Natural killer cell (primary cell): ENCODE results near the gene CXCL1. TPM values are rescaled to one million over a fixed set of nuclear protein-coding genes. Genes with fewer than 3 reads are reported as not detected.

Experiments used
- ATAC-seq, 3 donors: fragments of 150-1000 bp in 2 of 3; fragments of 200-7000 bp in 1 of 3; cut with Tn5 transposase; 1 replicate in 1 of 3; 2 replicates in 2 of 3; pipeline ENCODE4 v1.10.0; 2021; ENCODE audit warnings: mild to moderate bottlenecking in 2 of 3, moderate library complexity in 2 of 3
- DNase-seq, 2 donors: peaks; one replicate each; pipeline versions ENCODE4 v3.0.0 to v3.0.0-alpha.2; 2013 to 2021; ENCODE audit warnings: mixed read lengths in 1 of 2
- H3K27ac ChIP-seq: one replicate; pipeline ENCODE4 v1.5.1; 2013; ENCODE audit warnings: mild to moderate bottlenecking, low read length
- H3K27me3 ChIP-seq: one replicate; pipeline ENCODE4 v1.6.1; 2013; ENCODE audit warnings: low read length; ENCODE audit not compliant: control insufficient read depth, insufficient read depth
- H3K36me3 ChIP-seq: one replicate; pipeline ENCODE4 v1.6.1; 2013; ENCODE audit warnings: low read length; ENCODE audit not compliant: control insufficient read depth, insufficient read depth
- H3K4me1 ChIP-seq: one replicate; pipeline ENCODE4 v1.6.1; 2013; ENCODE audit warnings: low read length; ENCODE audit not compliant: control insufficient read depth, insufficient read depth
- H3K4me3 ChIP-seq: one replicate; pipeline ENCODE4 v1.5.1; 2013; ENCODE audit warnings: low read length
- H3K9me3 ChIP-seq: one replicate; pipeline ENCODE4 v1.6.1; 2013; ENCODE audit warnings: low read length; ENCODE audit not compliant: control insufficient read depth, insufficient read depth
- H3K27ac Mint-ChIP-seq, 2 donors: one replicate each; pipeline ENCODE4 v1.8.0; 2022; ENCODE audit warnings: mild to moderate bottlenecking in 2 of 2, mixed read lengths in 2 of 2, moderate library complexity in 1 of 2
- H3K27me3 Mint-ChIP-seq, 2 donors: one replicate each; pipeline ENCODE4 v1.8.0; 2022; ENCODE audit warnings: low read depth in 2 of 2, mixed read lengths in 2 of 2
- H3K36me3 Mint-ChIP-seq: one replicate; pipeline ENCODE4 v1.8.0; 2022; ENCODE audit warnings: mixed read lengths
- H3K4me1 Mint-ChIP-seq, 2 donors: one replicate each; pipeline ENCODE4 v1.8.0; 2022; ENCODE audit warnings: mixed read lengths in 2 of 2
- H3K4me3 Mint-ChIP-seq: one replicate; pipeline ENCODE4 v1.8.0; 2022; ENCODE audit warnings: mild to moderate bottlenecking, moderate library complexity, mixed read lengths
- H3K9me3 Mint-ChIP-seq, 2 donors: one replicate each; pipeline ENCODE4 v1.8.0; 2022; ENCODE audit warnings: mixed read lengths in 2 of 2
- WGBS: methylation state at CpG from one replicate; pipeline ENCODE4 v1.1.7; 2013; ENCODE audit warnings: missing lambda C conversion rate; ENCODE audit not compliant: insufficient coverage; 5-methylcytosine and 5-hydroxymethylcytosine counted together
- intact Hi-C: fragments of 100-400 bp; cut with micrococcal nuclease; formaldehyde crosslinking; loops from one replicate; pipeline ENCODE4 v1.14.2; 2022
- total RNA-seq, 4 donors: library from RNA; stranded (reverse); fragments of 120-200 nt in 1 of 4; gene quantifications; one replicate each; pipeline versions ENCODE4 v1.2.3 to v1.2.4, GENCODE V29; 2013 to 2022
- TF ChIP-seq, protein P1 (sequence below): fragments of 200-600 bp; IDR thresholded peaks from one replicate; pipeline ENCODE4 v1.8.0; 2022; ENCODE audit warnings: antibody characterized with exemption

Gene CXCL1
- total RNA-seq, 3 donors from 2014 or later (not counting 1 experiment from before 2014, with no cell fraction given): 3.4 TPM; not detected in 2

DNA sequence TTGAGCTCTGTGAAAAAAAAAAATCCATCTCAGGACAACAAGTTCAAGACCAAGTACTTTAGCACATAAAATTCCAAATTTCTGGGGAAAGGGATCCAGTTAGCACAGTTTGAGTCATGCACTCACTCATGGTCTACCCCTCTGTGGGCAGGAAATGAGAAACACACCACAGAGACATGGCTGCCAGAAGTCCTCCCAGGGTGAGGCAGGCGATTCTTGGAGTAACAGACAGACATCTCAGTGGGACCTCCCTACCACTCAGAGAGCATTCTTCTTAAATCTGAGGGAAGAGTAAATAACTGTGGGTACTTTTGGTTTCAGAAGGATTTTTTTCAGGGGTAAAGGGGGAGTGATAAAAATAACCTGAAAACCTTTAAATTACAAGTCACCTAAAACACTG is 14.1 kb downstream of the CXCL1 start:
- no peaks in the 10 kb centered on the region for H3K36me3 Mint-ChIP-seq
- H3K4me3 Mint-ChIP-seq: no peak overlapping the region
- 14% methylated on average over 1 of the region's 1 CpG for WGBS
- peaks cover 5 to 8% of the 10 kb centered on the region in 2 donors for H3K9me3 Mint-ChIP-seq
- ATAC-seq (no peak), DNase-seq (no peak)
- H3K27me3 ChIP-seq: no peaks in the 10 kb centered on the region
- TF ChIP-seq, protein P1, sequence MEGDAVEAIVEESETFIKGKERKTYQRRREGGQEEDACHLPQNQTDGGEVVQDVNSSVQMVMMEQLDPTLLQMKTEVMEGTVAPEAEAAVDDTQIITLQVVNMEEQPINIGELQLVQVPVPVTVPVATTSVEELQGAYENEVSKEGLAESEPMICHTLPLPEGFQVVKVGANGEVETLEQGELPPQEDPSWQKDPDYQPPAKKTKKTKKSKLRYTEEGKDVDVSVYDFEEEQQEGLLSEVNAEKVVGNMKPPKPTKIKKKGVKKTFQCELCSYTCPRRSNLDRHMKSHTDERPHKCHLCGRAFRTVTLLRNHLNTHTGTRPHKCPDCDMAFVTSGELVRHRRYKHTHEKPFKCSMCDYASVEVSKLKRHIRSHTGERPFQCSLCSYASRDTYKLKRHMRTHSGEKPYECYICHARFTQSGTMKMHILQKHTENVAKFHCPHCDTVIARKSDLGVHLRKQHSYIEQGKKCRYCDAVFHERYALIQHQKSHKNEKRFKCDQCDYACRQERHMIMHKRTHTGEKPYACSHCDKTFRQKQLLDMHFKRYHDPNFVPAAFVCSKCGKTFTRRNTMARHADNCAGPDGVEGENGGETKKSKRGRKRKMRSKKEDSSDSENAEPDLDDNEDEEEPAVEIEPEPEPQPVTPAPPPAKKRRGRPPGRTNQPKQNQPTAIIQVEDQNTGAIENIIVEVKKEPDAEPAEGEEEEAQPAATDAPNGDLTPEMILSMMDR: no peak
- H3K4me3 ChIP-seq: no peak overlapping the region
- H3K36me3 ChIP-seq: no peaks in the 10 kb centered on the region
- no peaks in the 10 kb centered on the region for H3K4me1 Mint-ChIP-seq
- no peak overlapping the region for H3K27ac ChIP-seq
- intact Hi-C loops: no loop called here
- H3K27me3 Mint-ChIP-seq: no peaks in the 10 kb centered on the region
- no peak overlapping the region for H3K27ac Mint-ChIP-seq
- H3K4me1 ChIP-seq: no peaks in the 10 kb centered on the region
- H3K9me3 ChIP-seq: no peaks in the 10 kb centered on the region

DNA sequence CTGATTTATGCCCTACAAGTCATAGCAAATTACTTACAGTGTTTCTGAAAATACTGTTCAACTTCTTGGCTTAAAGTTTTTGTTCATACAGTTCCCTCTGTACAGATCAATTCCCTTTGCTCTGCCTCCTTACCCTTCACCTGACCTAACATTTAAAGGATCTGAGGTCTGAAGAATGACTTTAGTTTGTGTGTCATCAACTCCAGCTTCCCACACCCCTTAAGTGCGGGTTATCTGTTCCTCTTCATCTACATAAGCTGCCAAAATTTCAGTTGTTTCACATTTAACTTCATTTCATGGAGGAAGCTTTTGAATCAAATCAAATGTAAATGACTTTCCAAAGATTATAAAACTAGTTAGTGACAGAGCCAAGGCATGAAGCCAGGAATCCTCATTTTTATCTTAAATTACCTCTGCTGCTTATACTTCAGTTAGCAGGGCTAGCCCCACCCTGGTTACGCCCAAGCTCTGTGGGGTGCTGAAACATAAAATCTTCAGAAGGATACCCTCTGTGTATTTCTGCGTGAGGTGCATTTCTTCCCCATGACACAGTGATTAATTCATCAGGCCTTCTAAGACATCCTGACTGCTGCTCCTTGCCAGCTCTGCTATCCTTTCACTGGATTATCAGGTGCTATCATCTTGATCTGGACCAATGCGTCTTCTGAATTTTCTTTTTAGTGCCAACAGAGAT is 16.5 kb downstream of the CXCL1 start:
- WGBS: 93% methylated on average over 4 of the region's 4 CpGs
- TF ChIP-seq, protein P1: no peak
- no peaks in the 10 kb centered on the region for H3K4me1 ChIP-seq
- no peaks in the 10 kb centered on the region for H3K27me3 Mint-ChIP-seq
- peaks cover 5 to 8% of the 10 kb centered on the region in 2 donors for H3K9me3 Mint-ChIP-seq
- H3K4me3 Mint-ChIP-seq: no peak overlapping the region
- intact Hi-C loops: no loop called here
- no peak overlapping the region for H3K27ac Mint-ChIP-seq
- no peaks in the 10 kb centered on the region for H3K36me3 ChIP-seq
- H3K27ac ChIP-seq: no peak overlapping the region
- H3K9me3 ChIP-seq: no peaks in the 10 kb centered on the region
- ATAC-seq (no peak), DNase-seq (no peak)
- no peaks in the 10 kb centered on the region for H3K4me1 Mint-ChIP-seq
- no peaks in the 10 kb centered on the region for H3K27me3 ChIP-seq
- H3K4me3 ChIP-seq: no peak overlapping the region
- H3K36me3 Mint-ChIP-seq: no peaks in the 10 kb centered on the region

DNA sequence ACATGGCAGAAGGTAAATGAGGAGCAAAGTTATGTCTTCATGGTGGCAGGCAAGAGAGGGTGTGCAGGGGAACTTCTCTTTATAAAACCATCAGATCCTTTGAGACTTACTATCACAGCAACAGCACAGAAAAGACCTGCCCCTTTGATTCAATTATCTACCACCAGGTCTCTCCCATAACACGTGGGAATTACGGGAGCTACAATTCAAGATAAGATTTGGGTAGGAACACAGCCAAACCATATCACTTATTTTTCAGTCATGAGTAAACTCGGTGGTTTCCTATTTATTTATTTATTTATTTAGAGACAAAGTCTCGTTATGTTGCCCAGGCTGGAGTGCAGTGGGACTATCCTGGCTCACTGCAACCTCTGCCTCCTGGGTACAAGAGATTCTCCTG is 22.1 kb downstream of the CXCL1 start:
- TF ChIP-seq, protein P1: no peak
- H3K4me3 Mint-ChIP-seq: no peak overlapping the region
- Histone ChIP-seq H3K4me3 (no peak overlapping the region), H3K36me3 (no peaks in the 10 kb centered on the region), H3K27me3 (no peaks in the 10 kb centered on the region), H3K9me3 (no peaks in the 10 kb centered on the region), H3K27ac (no peak overlapping the region), H3K4me1 (no peaks in the 10 kb centered on the region)
- no peaks in the 10 kb centered on the region for H3K4me1 Mint-ChIP-seq
- no peak for DNase-seq
- no peak overlapping the region for H3K27ac Mint-ChIP-seq
- no peaks in the 10 kb centered on the region for H3K36me3 Mint-ChIP-seq
- no peaks in the 10 kb centered on the region for H3K27me3 Mint-ChIP-seq
- WGBS: 85% methylated on average over 4 of the region's 4 CpGs
- intact Hi-C loops: no loop called here
- no peak for ATAC-seq
- peaks cover 3 to 5% of the 10 kb centered on the region in 2 donors for H3K9me3 Mint-ChIP-seq
